GM06990 (cell line): ENCODE data around the gene WDR4.
"Not testable (repeated sequence)": the region's sequence is repeated elsewhere in the genome, so short reads cannot be mapped to it uniquely, and the experiment has no call there.

ENCODE experiments used
- DNase-seq: peaks from one replicate; pipeline ENCODE4 v3.0.0-alpha.2; 2011; ENCODE audit not compliant: insufficient read length; ENCODE audit errors: extremely low read depth
- H3K27me3 ChIP-seq: replicated peaks from 2 replicates; pipeline ENCODE4 v1.6.0; 2011; ENCODE audit warnings: low read length; ENCODE audit not compliant: control insufficient read depth, insufficient read depth
- H3K36me3 ChIP-seq: 2 replicates; pipeline ENCODE4 v1.5.1; 2011; ENCODE audit warnings: low read length; ENCODE audit not compliant: control insufficient read depth, insufficient read depth
- H3K4me3 ChIP-seq: replicated peaks from 2 replicates; pipeline ENCODE4 v1.5.1; 2011; ENCODE audit warnings: low read depth, mild to moderate bottlenecking, control low read depth, low read length
- TF ChIP-seq, protein P1 (sequence below): IDR thresholded peaks from 2 replicates; pipeline ENCODE4 v1.5.1; 2011; ENCODE audit warnings: low read length, control low read depth, mild to moderate bottlenecking, inconsistent platforms; ENCODE audit not compliant: insufficient read depth, poor library complexity, severe bottlenecking

The WDR4 gene

DNA sequence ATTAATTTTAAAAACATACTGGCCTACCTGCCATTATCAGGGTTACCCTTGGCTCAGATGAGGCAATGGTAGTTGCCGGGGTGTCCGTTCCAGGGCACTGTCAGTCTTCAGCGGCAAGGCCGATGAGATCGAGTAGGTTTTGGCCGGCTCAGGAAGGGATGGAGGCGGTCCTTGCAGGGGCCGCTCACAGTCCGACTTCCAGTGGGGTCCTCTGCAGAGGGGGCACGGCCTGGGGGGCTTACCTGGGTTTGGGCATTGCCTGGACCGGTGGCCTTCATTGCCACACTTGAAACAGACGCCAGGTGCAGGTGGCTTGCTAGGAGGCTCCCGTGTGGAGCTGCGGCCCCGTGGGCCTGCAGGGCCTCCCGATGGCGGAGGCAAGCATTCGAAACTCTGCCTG lies 43.6 kb upstream of the WDR4 start:
- DNase-seq: no peak
- H3K36me3 ChIP-seq: no peaks in the 10 kb centered on the region
- no peaks in the 10 kb centered on the region for H3K27me3 ChIP-seq
- no peak overlapping the region for H3K4me3 ChIP-seq
- TF ChIP-seq, protein P1, sequence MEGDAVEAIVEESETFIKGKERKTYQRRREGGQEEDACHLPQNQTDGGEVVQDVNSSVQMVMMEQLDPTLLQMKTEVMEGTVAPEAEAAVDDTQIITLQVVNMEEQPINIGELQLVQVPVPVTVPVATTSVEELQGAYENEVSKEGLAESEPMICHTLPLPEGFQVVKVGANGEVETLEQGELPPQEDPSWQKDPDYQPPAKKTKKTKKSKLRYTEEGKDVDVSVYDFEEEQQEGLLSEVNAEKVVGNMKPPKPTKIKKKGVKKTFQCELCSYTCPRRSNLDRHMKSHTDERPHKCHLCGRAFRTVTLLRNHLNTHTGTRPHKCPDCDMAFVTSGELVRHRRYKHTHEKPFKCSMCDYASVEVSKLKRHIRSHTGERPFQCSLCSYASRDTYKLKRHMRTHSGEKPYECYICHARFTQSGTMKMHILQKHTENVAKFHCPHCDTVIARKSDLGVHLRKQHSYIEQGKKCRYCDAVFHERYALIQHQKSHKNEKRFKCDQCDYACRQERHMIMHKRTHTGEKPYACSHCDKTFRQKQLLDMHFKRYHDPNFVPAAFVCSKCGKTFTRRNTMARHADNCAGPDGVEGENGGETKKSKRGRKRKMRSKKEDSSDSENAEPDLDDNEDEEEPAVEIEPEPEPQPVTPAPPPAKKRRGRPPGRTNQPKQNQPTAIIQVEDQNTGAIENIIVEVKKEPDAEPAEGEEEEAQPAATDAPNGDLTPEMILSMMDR: no peak

DNA sequence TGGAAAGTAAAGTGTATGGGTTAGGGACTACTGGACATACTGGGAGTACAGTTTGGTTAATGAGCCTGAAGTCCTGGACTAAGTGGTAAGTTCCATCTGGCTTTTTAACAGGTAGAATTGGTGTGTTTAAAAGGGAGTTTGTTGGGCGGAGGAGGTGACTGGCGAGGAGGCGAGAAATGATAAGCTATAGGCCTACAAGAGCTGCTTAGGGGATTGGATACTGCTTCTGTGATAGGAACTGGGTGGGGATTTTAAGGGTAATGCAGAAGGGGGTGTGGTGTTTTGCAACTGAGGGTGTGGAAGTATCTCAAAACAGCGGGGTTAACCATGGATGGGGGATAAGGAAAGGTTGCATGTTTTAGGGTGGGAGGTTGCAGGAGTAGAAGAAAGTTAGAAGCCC lies 42.6 kb upstream of the WDR4 start:
- H3K4me3 ChIP-seq: no peak overlapping the region
- TF ChIP-seq, protein P1: no peak
- H3K27me3 ChIP-seq: no peaks in the 10 kb centered on the region
- no peaks in the 10 kb centered on the region for H3K36me3 ChIP-seq
- DNase-seq: no peak

DNA sequence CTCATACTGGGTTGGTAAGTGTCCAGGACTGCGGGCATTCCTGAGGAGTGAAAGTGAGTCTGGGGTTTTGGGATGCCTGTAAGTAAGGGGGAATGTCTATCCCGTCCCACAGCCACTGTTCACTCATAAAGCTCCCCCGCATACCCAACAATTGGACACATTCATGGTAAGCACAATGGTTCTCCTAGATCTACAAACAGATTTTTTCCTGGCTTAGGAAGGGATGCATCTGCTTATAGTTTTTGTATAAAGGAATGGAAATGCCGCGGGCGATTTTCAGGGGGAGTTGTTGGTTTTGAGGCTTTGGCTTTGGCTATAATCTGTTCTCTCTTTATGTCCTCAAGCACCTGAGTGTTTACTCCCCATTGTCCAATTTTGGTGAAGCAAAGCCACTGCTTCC lies 39.0 kb upstream of the WDR4 start:
- H3K27me3 ChIP-seq: no peaks in the 10 kb centered on the region
- H3K4me3 ChIP-seq: no peak overlapping the region
- TF ChIP-seq, protein P1: no peak
- peaks cover 2% of the 10 kb centered on the region for H3K36me3 ChIP-seq
- DNase-seq: no peak

DNA sequence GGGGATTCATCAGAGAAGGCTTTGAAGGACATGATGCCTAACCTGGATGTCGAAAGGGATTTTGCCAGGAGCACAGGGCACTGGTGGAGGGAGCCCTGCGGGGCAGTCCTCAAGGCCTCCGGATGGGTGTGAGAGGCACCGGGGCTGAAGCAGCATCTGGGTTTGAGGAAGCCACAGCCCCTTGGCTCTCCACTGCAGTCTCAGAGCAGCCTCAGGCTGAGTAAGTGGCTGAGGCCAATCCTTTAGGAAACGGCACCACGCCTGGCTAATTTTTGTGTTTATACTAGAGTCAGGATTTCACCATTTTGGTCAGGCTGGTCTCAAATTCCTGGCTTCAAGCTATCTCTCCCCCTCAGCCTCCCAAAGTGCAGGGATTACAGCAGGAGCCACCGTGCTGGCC lies 34.1 kb upstream of the WDR4 start:
- no peak for DNase-seq
- Histone ChIP-seq H3K27me3 (no peaks in the 10 kb centered on the region), H3K4me3 (no peak overlapping the region), H3K36me3 (peaks cover 7% of the 10 kb centered on the region)
- TF ChIP-seq, protein P1: no peak

DNA sequence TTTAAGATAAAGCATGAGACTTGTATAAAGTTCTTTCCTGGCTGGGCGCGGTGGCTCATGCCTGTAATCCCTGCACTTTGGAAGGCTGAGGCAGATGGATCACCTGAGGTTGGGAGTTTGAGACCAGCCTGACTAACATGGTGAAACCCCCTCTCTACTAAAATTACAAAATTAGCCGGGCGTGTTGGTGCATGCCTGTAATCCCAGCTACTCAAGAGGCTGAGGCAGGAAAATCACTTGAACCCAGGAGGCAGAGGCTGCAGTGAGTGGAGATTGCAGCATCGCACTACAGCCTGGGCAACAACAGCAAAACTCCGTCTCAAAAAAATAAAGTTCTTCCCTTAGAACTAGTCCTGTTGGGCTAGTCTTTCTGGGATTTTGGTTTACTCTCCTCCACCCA lies 32.6 kb upstream of the WDR4 start:
- not testable (repeated sequence) for DNase-seq, H3K36me3 ChIP-seq, H3K27me3 ChIP-seq, H3K4me3 ChIP-seq

DNA sequence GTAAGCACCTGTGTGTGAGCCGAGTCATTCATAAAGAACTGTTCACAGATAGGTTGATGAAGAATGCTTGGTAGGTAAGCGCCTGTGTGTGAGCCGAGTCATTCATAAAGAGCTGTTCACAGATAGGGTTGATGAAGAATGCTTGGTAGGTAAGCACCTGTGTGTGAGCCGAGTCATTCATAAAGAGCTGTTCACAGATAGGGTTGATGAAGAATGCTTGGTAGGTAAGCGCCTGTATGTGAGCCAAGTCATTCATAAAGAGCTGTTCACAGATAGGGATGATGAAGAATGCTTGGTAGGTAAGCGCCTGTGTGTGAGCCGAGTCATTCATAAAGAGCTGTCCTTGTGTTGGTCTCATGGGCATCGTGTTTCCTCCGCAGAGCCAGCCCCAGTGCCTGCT lies 29.1 kb upstream of the WDR4 start:
- peaks cover 11% of the 10 kb centered on the region for H3K36me3 ChIP-seq
- H3K27me3 ChIP-seq, H3K4me3 ChIP-seq, DNase-seq: not testable (repeated sequence)

DNA sequence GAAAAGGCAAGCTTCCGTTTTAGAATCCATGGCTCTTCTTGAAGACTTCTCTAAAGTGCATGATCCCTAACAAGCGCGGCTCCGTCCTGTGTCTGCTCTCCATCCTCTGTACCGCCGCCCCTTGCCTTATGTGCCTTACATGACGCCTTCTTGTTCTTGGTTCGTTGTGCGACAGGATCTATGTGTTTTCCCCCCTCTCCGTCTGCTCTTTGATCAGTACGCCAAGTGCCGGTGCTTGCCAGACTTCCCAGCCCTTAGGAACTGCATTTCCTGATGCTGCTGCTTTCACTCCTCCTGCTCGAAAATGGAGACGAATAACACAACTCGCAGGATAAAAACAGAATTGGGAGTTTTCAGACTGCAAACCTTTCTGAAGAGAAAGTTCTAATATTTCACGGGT lies 26.9 kb upstream of the WDR4 start:
- DNase-seq: no peak
- TF ChIP-seq, protein P1: no peak
- Histone ChIP-seq H3K4me3 (no peak overlapping the region), H3K27me3 (no peaks in the 10 kb centered on the region), H3K36me3 (peaks cover 13% of the 10 kb centered on the region)
